GM12878 (cell line): ENCODE data around the gene SLC1A6.

Experiments
- HCFC1 ChIP-seq: fragments of 150-350 bp; IDR thresholded peaks from 2 replicates; pipeline ENCODE4 v1.6.1; 2014; ENCODE audit warnings: low read length
- JUND ChIP-seq: IDR thresholded peaks from 2 replicates; pipeline ENCODE4 v1.6.1; 2012; ENCODE audit warnings: low read depth, mild to moderate bottlenecking, low read length, improper control_type of control experiment, moderate library complexity
- POLR2A ChIP-seq: IDR thresholded peaks from 2 replicates; pipeline ENCODE4 v1.6.1; 2011; ENCODE audit warnings: low read depth, mild to moderate bottlenecking, low read length
- POLR2AphosphoS5 ChIP-seq: IDR thresholded peaks from 2 replicates; pipeline ENCODE4 v1.6.1; 2011; ENCODE audit warnings: mild to moderate bottlenecking, low read length, inconsistent platforms
- SREBF2 ChIP-seq: IDR thresholded peaks from 2 replicates; pipeline ENCODE4 v1.6.1; 2012; ENCODE audit warnings: mild to moderate bottlenecking, low read length
- ZNF217 ChIP-seq: fragments of 450-650 bp; IDR thresholded peaks from 2 replicates; pipeline ENCODE4 v1.6.1; 2017; ENCODE audit warnings: antibody characterized with exemption, mild to moderate bottlenecking
- ZSCAN29 ChIP-seq: fragments of 450-650 bp; IDR thresholded peaks from 2 replicates; pipeline ENCODE4 v1.6.1; 2017; ENCODE audit warnings: mild to moderate bottlenecking, moderate library complexity

DNA sequence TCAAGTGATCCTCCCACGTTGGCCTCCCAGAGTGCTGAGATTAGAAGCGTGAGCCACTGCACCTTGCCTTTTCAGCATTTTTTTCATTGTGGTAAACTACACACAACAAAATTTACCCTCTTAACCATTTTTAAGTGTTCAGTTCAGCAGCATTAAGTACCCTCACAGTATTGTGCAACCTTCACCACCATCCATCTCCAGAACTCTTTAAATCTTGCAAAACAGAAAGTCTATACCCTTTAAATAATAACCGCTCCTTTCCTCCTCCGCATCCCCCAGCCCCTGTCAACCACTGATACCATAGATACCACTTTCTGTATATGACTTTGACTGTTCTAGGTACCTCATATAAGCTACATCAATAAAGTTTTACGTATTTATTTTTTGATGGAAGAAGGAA lies 48.8 kb upstream of the SLC1A6 start:
- no peak for TF ChIP-seq HCFC1
- TF ChIP-seq JUND, result no peak
- TF ChIP-seq POLR2AphosphoS5, result no peak
- TF ChIP-seq SREBF2, result no peak
- TF ChIP-seq ZSCAN29, result no peak
- no peak for TF ChIP-seq ZNF217
- TF ChIP-seq POLR2A, result no peak
